NCI-H1930 (cell line): ENCODE results near the gene ZFAND2A.

ENCODE experiments used
- DNase-seq, 2 experiments: peaks; one replicate each; lab custom pipeline; 2025; lab: John Stamatoyannopoulos, UW

Gene ZFAND2A

GRCh38 chr7:1106063-1106792, 53.8 kb downstream of the ZFAND2A start:
- no peak for DNase-seq

GRCh38 chr7:1105189-1105588, 54.8 kb downstream of the ZFAND2A start:
- no peak for DNase-seq

- DNase-seq = no peak
Measured at GRCh38 chr7:1104516-1105179, 55.3 kb downstream of the ZFAND2A start.

- DNase-seq = no peak
Measured at GRCh38 chr7:1103789-1104515, 56.0 kb downstream of the ZFAND2A start.

- no peak for DNase-seq
Measured at GRCh38 chr7:1103009-1103788, 56.8 kb downstream of the ZFAND2A start.
